Neural progenitor cell (in vitro differentiated cells): Measurements from ENCODE around the gene FAM118B. TPM values are rescaled to one million over a fixed set of nuclear protein-coding genes. Genes with fewer than 3 reads are reported as not detected.
A peak's percentile ranks its signal among the peaks of the same experiment; 100 is the strongest.

Experiments used
- DNase-seq: peaks from one replicate; pipeline ENCODE4 v3.0.0-alpha.2; 2016; ENCODE audit warnings: low spot score
- H2AFZ ChIP-seq: fragments of 200-600 bp; sonication (generic); replicated peaks from 2 replicates; pipeline ENCODE4 v1.6.1; 2016; ENCODE audit warnings: antibody characterized with exemption
- H3F3A ChIP-seq: fragments of 200-600 bp; sonication (generic); 2 replicates; pipeline ENCODE4 v1.6.1; 2016; ENCODE audit warnings: antibody characterized with exemption, low read depth
- H3K27ac ChIP-seq: fragments of 200-600 bp; sonication (generic); 2 replicates; pipeline ENCODE4 v1.5.1; 2016; ENCODE audit warnings: mild to moderate bottlenecking
- H3K27me3 ChIP-seq: fragments of 200-600 bp; sonication (generic); 2 replicates; pipeline ENCODE4 v1.6.1; 2016; ENCODE audit warnings: mild to moderate bottlenecking, moderate library complexity
- H3K36me3 ChIP-seq: fragments of 200-600 bp; sonication (generic); 2 replicates; pipeline ENCODE4 v1.5.1; 2016
- H3K4me1 ChIP-seq: fragments of 200-600 bp; sonication (generic); 2 replicates; pipeline ENCODE4 v1.6.1; 2016; ENCODE audit warnings: mixed run types
- H3K4me2 ChIP-seq: fragments of 200-600 bp; sonication (generic); 2 replicates; pipeline ENCODE4 v1.6.1; 2016
- H3K4me3 ChIP-seq: fragments of 200-600 bp; sonication (generic); 2 replicates; pipeline ENCODE4 v1.5.1; 2016
- H3K79me2 ChIP-seq: fragments of 200-600 bp; sonication (generic); 2 replicates; pipeline ENCODE4 v1.6.1; 2016; ENCODE audit warnings: low read depth
- H3K9ac ChIP-seq: fragments of 200-600 bp; sonication (generic); 2 replicates; pipeline ENCODE4 v1.6.1; 2016
- H3K9me3 ChIP-seq: fragments of 200-600 bp; sonication (generic); 2 replicates; pipeline ENCODE4 v1.5.1; 2016; ENCODE audit warnings: low read depth
- H4K20me1 ChIP-seq: fragments of 200-600 bp; sonication (generic); 2 replicates; pipeline ENCODE4 v1.6.1; 2016; ENCODE audit warnings: low read depth
- H3K27ac Mint-ChIP-seq: 3 replicates; pipeline ENCODE4 v1.8.0; 2021; ENCODE audit warnings: mixed read lengths
- H3K27me3 Mint-ChIP-seq: 2 replicates; pipeline ENCODE4 v1.8.0; 2022; ENCODE audit warnings: low read depth, mild to moderate bottlenecking, inconsistent platforms, moderate library complexity, mixed read lengths; ENCODE audit not compliant: insufficient read depth
- H3K36me3 Mint-ChIP-seq: 3 replicates; pipeline ENCODE4 v1.8.0; 2021; ENCODE audit warnings: mixed read lengths
- H3K4me1 Mint-ChIP-seq: 3 replicates; pipeline ENCODE4 v1.8.0; 2021; ENCODE audit warnings: mixed read lengths
- H3K4me3 Mint-ChIP-seq: 3 replicates; pipeline ENCODE4 v1.8.0; 2021; ENCODE audit warnings: mild to moderate bottlenecking, moderate library complexity, mixed read lengths
- H3K9me3 Mint-ChIP-seq: 3 replicates; pipeline ENCODE4 v1.8.0; 2020; ENCODE audit warnings: mixed read lengths
- CTCF ChIP-seq: fragments of 200-600 bp; sonication (generic); IDR thresholded peaks from 2 replicates; pipeline ENCODE4 v1.5.1; 2017; ENCODE audit warnings: antibody characterized with exemption, mild to moderate bottlenecking
- EZH2 ChIP-seq: fragments of 200-600 bp; sonication (generic); IDR thresholded peaks from 2 replicates; pipeline ENCODE4 v1.6.1; 2017; ENCODE audit warnings: antibody characterized with exemption, mild to moderate bottlenecking, moderate library complexity
- EZH2phosphoT487 ChIP-seq: fragments of 200-600 bp; sonication (generic); IDR thresholded peaks from 2 replicates; pipeline ENCODE4 v1.6.1; 2017; ENCODE audit warnings: antibody characterized with exemption
- total RNA-seq: library from RNA; depleted of rRNA; stranded (reverse); fragments of >200 nt; gene quantifications from 2 replicates; pipeline ENCODE4 v1.2.3, GENCODE V29; 2015; ENCODE audit warnings: low replicate concordance

FAM118B gene
- total RNA-seq, 1 donor from 2014 or later: 43.2 TPM

GRCh38 chr11:126207896-126208295 lies 3.7 kb upstream of the FAM118B start:
- Histone ChIP-seq H3K79me2 (peaks cover 32% of the 10 kb centered on the region), H3K4me2 (no peak overlapping the region), H3K4me3 (no peak overlapping the region), H2AFZ (no peak overlapping the region), H3F3A (peaks cover 20% of the 10 kb centered on the region), H3K27ac (no peak overlapping the region), H3K4me1 (peaks cover 9% of the 10 kb centered on the region), H4K20me1 (peaks cover 3% of the 10 kb centered on the region), H3K9ac (no peak overlapping the region), H3K9me3 (no peaks in the 10 kb centered on the region), H3K36me3 (peaks cover 12% of the 10 kb centered on the region), H3K27me3 (no peaks in the 10 kb centered on the region)
- Mint-ChIP-seq H3K4me1 (peaks cover 21% of the 10 kb centered on the region), H3K27me3 (no peaks in the 10 kb centered on the region), H3K27ac (no peak overlapping the region), H3K9me3 (no peaks in the 10 kb centered on the region), H3K36me3 (peaks cover 11% of the 10 kb centered on the region), H3K4me3 (no peak overlapping the region)
- no peak for DNase-seq
- no peak for TF ChIP-seq EZH2phosphoT487
- no peak for TF ChIP-seq CTCF
- TF ChIP-seq EZH2: no peak

- H3K27ac Mint-ChIP-seq: peak overlapping the region; percentile 87
- Histone ChIP-seq H3K27me3 (no peaks in the 10 kb centered on the region), H3K27ac (peak overlapping the region; percentile 84), H3K9ac (peak overlapping the region; percentile 79), H3K79me2 (peaks cover 62% of the 10 kb centered on the region), H3K9me3 (no peaks in the 10 kb centered on the region), H3K36me3 (peaks cover 7% of the 10 kb centered on the region), H2AFZ (peak overlapping the region; percentile 97), H3K4me2 (peak overlapping the region; percentile 91), H4K20me1 (peaks cover 10% of the 10 kb centered on the region), H3F3A (peaks cover 20% of the 10 kb centered on the region), H3K4me3 (peak overlapping the region; percentile 94), H3K4me1 (peaks cover 13% of the 10 kb centered on the region)
- TF ChIP-seq EZH2phosphoT487: no peak
- no peak for TF ChIP-seq EZH2
- H3K4me3 Mint-ChIP-seq: peak overlapping the region; percentile 91
- H3K4me1 Mint-ChIP-seq: peaks cover 24% of the 10 kb centered on the region
- DNase-seq: peak; percentile 43
- H3K9me3 Mint-ChIP-seq: no peaks in the 10 kb centered on the region
- H3K27me3 Mint-ChIP-seq: no peaks in the 10 kb centered on the region
- H3K36me3 Mint-ChIP-seq: peaks cover 10% of the 10 kb centered on the region
Observed at GRCh38 chr11:126210871-126211235, 729 bp upstream of the FAM118B start.

DNA sequence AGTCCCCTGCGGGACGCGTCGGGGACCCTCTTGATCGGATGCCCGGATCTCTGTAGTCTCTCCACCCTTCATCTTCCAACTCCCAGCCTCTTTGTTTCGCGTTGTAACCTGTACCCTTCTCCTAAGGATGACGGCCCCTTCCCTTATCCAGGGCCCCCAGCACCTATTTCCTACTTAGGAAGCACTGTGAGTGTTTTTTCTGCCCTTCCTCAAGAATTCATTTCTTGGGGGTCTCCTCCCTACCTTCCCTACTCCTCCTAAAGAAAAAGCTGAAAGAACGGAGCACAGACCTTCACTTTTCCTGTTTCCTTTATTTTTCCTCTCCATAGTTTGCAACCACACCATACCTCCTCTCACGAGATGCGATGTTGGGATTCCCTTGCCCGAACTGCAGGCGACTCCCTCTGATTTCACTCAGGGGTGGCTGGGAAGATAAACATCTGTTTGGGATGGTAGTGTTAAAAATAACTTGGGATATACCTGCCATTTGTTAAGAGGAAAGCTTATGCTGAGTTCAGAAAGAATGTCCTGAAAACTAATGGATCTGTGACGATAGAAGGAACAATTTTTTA lies 593 bp downstream of the FAM118B start:
- peak overlapping the region; percentile 76 for H3K9ac ChIP-seq
- H4K20me1 ChIP-seq: peaks cover 18% of the 10 kb centered on the region
- peaks cover 20% of the 10 kb centered on the region for H3F3A ChIP-seq
- peaks cover 13% of the 10 kb centered on the region for H3K4me1 ChIP-seq
- H3K79me2 ChIP-seq: peaks cover 75% of the 10 kb centered on the region
- Mint-ChIP-seq H3K27me3 (no peaks in the 10 kb centered on the region), H3K27ac (peak overlapping the region; percentile 67), H3K9me3 (no peaks in the 10 kb centered on the region), H3K4me1 (peaks cover 24% of the 10 kb centered on the region), H3K4me3 (peak overlapping the region; percentile 91), H3K36me3 (peaks cover 5% of the 10 kb centered on the region)
- DNase-seq: peak; percentile 16
- H2AFZ ChIP-seq: peak overlapping the region; percentile 19
- peak overlapping the region; percentile 88 for H3K4me2 ChIP-seq
- no peak overlapping the region for H3K27ac ChIP-seq
- H3K9me3 ChIP-seq: no peaks in the 10 kb centered on the region
- H3K27me3 ChIP-seq: no peaks in the 10 kb centered on the region
- H3K36me3 ChIP-seq: peaks cover 7% of the 10 kb centered on the region
- peak overlapping the region; percentile 94 for H3K4me3 ChIP-seq
- no peak for TF ChIP-seq EZH2
- TF ChIP-seq CTCF: no peak
- no peak for TF ChIP-seq EZH2phosphoT487

GRCh38 chr11:126214441-126214840 lies 2.9 kb downstream of the FAM118B start:
- Histone ChIP-seq H3K79me2 (peaks cover 93% of the 10 kb centered on the region), H3K4me3 (no peak overlapping the region), H3K9me3 (no peaks in the 10 kb centered on the region), H3K36me3 (peaks cover 3% of the 10 kb centered on the region), H2AFZ (no peak overlapping the region), H3F3A (peaks cover 19% of the 10 kb centered on the region), H3K4me1 (peaks cover 13% of the 10 kb centered on the region), H3K9ac (no peak overlapping the region), H4K20me1 (peaks cover 24% of the 10 kb centered on the region), H3K4me2 (no peak overlapping the region), H3K27ac (no peak overlapping the region), H3K27me3 (no peaks in the 10 kb centered on the region)
- H3K9me3 Mint-ChIP-seq: no peaks in the 10 kb centered on the region
- peaks cover under 1% of the 10 kb centered on the region for H3K36me3 Mint-ChIP-seq
- no peak for TF ChIP-seq EZH2
- H3K27ac Mint-ChIP-seq: no peak overlapping the region
- H3K4me1 Mint-ChIP-seq: peaks cover 24% of the 10 kb centered on the region
- DNase-seq: no peak
- H3K27me3 Mint-ChIP-seq: peaks cover 2% of the 10 kb centered on the region
- H3K4me3 Mint-ChIP-seq: no peak overlapping the region
